Pons (tissue), 1 donor: ENCODE data around the gene SPATA7.

Source experiments
- DNase-seq: peaks from one replicate; pipeline ENCODE4 v3.0.0-alpha.2; 2016; ENCODE audit warnings: low spot score

Gene SPATA7

GRCh38 chr14:88417594-88417993 lies 32.1 kb downstream of the SPATA7 start:
- no peak for DNase-seq

- no peak for DNase-seq
These were observed 34.7 kb downstream of the SPATA7 start for GRCh38 chr14:88420187-88420586.

DNA sequence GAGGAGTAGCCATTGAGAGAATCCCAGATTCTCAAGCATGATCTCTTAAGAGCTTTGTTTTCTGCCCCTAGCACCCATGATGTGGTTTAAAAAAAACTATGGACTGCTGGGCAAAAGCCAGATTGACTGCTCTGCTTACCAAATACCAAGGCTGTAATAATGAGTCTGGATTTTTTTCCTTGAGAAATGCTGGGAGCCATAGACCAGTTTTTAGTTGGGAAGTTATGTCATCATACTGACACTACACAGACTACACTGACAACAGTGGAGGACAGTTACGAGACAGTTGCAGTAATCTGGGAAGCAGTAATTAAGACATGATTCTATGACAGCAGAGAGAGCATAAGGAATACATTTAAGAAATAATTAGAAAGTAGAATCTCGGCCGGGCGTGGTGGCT lies 35.8 kb downstream of the SPATA7 start:
- no peak for DNase-seq

- no peak for DNase-seq
These were observed 36.6 kb downstream of the SPATA7 start for GRCh38 chr14:88422047-88422446.

GRCh38 chr14:88422919-88423650 lies 37.6 kb downstream of the SPATA7 start:
- no peak for DNase-seq

DNA sequence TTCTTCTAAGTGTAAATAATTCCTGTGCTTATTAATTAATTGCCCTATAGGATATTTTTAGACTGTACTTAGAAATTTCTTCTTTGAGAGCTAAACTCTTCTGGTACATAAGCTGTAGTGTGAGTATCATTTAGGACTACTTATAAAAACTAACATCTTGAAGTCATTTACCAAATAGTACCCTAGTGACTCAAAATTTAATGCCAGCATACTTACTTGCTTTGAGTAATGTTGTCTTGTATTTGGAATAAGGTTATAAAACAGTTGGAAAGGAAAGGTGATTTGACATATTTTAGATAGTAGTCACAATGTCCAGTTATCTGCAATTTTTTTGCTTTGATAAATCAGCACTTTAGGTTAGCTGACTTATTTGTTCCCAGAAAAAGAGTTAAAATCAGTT lies 39.1 kb downstream of the SPATA7 start:
- DNase-seq = no peak

DNA sequence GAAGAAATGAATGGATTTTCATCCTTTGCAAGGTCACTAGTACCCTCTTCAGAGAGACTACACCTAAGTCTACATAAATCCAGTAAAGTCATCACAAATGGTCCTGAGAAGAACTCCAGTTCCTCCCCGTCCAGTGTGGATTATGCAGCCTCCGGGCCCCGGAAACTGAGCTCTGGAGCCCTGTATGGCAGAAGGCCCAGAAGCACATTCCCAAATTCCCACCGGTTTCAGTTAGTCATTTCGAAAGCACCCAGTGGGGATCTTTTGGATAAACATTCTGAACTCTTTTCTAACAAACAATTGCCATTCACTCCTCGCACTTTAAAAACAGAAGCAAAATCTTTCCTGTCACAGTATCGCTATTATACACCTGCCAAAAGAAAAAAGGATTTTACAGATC lies 40.8 kb downstream of the SPATA7 start:
- no peak for DNase-seq

DNA sequence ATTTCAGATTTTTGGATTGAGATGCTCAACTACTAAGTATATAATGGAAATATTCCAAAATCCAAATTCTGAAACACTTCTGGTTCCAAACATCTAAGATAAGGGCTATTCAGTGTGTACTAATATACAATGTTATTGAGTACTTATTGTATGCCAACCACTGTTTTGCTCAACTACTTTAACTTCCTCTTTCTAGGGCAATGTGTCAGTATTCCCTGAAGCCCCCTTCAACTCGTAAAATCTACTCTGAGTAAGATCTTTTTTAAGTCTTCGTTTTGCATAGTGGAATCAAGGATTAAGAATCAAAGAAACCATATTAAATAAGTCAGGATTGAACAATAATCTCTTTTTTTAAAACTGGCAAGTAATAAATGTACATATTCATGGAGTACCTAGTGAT lies 45.5 kb downstream of the SPATA7 start:
- DNase-seq = no peak

GRCh38 chr14:88437658-88438057 lies 52.2 kb downstream of the SPATA7 start:
- DNase-seq = no peak

DNA sequence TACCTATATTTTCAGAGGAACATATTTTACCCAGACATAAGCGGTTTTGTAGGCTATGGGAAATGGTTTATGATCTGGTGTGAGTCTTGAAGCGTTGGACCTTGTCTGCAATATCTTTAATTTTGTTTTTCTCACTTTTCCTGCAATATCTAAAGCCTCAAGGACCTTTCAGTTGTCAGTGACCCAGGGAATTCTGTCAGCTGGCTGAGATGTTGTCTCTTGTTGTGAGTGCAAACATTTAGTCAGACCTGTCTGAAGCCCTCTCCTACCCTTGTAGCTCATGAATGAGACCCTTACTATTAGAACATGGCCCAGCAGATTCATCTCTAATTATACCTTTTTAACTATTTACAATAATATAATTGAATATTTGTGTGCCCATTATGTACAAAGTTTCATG lies 53.6 kb downstream of the SPATA7 start:
- no peak for DNase-seq

GRCh38 chr14:88452231-88452630 lies 66.8 kb downstream of the SPATA7 start:
- no peak for DNase-seq

DNA sequence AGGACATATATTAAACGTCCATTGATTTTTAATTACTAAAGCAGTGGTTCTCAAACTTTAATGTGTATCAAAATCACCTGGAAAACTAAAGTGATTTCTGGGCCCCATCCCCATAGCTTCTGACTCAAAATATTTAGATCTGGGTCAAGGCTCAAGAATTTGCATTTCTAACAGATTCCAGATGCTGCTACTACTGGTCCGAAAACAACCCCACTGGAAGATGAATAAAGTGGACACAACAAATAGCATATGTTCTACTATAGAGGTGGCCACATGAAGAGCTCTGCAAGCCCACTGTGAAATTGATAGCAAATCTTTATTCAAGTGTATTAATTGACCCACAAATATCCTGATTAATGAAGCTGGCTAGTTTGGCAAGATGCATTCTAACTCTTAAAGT lies 69.4 kb downstream of the SPATA7 start:
- no peak for DNase-seq

DNA sequence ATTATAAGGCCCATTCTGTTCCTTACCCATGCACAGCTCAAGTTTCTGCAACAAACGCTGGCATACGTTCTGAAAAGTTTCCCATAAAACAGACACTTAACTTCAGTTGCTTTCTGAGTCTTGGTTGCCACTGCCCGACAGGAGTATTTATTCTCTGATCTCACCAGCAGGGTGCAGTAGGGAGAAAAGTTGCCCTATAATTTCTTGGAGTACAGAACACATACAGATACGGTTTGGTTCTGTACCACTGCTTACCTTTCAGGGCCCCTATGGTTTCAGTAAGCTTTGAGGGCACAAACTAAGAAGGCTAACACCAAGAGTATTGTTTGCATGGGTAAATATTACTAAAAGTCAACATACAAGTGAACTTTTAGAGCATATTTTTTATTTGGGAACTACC lies 77.9 kb downstream of the SPATA7 start:
- DNase-seq = peak; percentile 18

DNA sequence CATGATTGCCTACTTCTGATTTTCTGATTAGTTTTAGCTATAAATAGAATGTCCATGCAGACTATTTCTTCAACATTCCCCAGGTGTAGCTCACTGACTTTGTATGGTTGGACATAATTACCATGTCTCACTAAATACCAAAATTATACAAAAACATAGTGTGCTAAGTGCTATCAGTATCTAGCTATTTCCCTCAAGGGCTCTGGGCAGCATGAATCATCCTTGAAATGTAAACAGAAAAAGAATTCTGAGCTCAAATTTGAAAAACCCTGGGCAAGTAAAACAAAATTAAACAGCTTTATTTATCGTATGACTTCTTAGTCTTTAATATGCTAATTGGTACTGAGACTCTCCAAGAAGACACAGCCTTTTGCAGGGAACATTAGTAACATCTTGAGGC lies 82.9 kb downstream of the SPATA7 start:
- no peak for DNase-seq

- peak; percentile 16 for DNase-seq
These were observed 85.3 kb downstream of the SPATA7 start for GRCh38 chr14:88470542-88471440.

- DNase-seq = no peak
These were observed 88.3 kb downstream of the SPATA7 start for GRCh38 chr14:88473791-88474190.

DNA sequence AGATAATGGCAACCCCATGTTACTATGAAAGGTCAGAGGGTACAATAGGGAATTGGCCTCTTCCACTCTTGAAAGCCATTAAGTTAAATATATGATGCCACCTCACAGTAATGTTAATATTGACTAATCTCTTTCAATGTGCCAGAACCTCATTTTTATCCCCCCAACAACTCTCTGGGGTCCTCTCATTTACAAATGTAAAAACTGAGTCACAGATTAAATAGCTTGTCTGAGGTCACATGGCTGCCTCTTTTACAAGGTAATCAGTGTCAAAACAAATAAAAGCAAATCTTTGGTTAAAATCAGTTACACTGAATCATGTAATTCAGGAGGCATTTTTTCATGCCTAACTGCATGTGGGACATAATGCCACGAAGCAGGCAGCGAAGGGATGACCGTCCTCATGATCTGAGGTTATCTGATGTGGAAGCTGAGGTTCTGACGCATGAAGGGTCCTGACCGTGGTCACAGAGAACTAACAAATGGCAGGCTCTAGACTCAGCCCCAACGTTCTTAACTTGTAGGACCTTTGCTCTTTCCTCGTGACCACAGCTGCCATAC lies 90.8 kb downstream of the SPATA7 start:
- no peak for DNase-seq

- DNase-seq = no peak
These were observed 91.4 kb downstream of the SPATA7 start for GRCh38 chr14:88476825-88477224.

GRCh38 chr14:88477513-88478250 lies 92.2 kb downstream of the SPATA7 start:
- no peak for DNase-seq

DNA sequence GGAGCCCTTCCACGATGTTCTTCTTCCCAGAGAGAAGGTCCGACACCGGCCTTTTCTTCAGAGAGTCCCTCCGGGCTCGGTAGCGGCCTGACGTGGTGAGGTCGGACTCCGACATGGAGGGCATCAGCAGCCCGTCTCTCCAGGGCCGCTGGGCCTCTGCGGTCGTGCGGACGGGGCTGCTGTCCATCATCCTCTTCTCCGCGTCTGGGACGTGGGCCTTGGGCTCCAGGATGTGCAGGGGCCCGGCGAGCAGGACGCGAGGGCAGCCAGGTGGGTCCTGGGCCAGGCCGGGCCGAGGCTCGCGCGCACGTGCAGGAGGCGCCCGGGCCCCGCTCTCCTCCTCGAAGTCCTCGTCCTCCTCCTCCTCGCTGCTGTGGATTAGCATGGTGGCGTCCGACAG lies 93.5 kb downstream of the SPATA7 start:
- no peak for DNase-seq

DNA sequence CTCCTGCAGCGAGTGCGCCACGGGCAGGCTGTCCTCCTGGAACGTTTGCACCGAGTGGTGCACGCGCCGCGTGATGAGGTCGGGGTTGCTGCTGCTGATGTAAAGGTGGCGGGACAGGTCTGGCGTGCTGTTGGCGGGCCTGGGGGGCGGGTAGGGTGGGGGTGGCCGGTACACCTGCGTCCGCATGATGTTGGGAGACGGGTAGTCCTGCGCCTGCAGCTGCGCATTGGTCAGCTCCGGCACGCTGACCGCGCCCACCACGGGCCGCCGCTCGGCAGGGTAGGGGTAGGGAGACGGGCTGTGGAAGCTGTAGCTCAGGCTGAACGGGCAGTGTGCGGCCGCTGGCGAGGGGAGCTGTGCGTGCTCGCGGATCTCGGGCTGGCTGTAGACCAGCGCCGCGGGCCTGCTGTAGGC lies 94.1 kb downstream of the SPATA7 start:
- DNase-seq = no peak

DNA sequence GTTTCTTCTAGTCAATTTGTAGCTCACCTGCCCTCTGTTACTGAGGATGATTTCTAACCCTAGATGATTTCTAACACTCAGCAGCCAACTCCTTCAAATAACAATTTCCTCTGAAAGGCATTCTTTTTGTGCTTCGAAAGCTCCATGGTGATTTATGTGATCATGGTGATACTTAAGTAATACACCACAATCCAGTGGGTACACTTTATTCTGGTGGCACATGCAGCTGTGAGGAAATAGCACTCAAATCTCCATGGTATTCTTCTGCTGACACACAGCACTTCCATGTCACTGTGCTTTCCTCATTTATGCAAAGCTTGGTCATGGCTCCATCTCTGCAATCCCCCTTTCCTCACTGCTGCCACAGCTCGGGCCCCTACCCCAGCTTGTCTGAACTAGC lies 95.6 kb downstream of the SPATA7 start:
- DNase-seq = no peak
